ENCODE measurements around the gene FUBP1. TPM values are rescaled to one million over a fixed set of nuclear protein-coding genes. Genes with fewer than 3 reads are reported as not detected.

FUBP1 gene
- total RNA-seq, 4 donors from 2014 or later: 25.6 to 64.3 (median 47.8) TPM

GRCh38 chr1:77978293-77978968 is 441 bp downstream of the FUBP1 start:
- ATAC-seq (peak; percentile 58 to 72), DNase-seq (peak; percentile 67 to 78)
- Histone ChIP-seq H3K27ac (peak overlapping the region; percentile 91 to 97 (median 94)), H3K9me3 (no peaks in the 10 kb centered on the region), H3K36me3 (no peaks in the 10 kb centered on the region), H3K4me1 (peaks cover 52 to 54% of the 10 kb centered on the region in 2 donors), H3K4me3 (peak overlapping the region; percentile 69 to 82 (median 79)), H3K27me3 (no peaks in the 10 kb centered on the region)
- intact Hi-C loops (cut with DNase I; ENCODE audit: low total_unique reads) (loop anchor here (2.0 to 5.0 kb wide), 3 partner anchors 68 to 154 kb away; no protein-coding TSS in a partner anchor), in situ Hi-C loops (cut with MboI; ENCODE audit: low sequenced_read_pairs in 4 of 4) (loop anchor here in 2 of 4 donors (5.0 to 25.0 kb wide), 3 partner anchors 134 to 634 kb away; partner anchors contain the start of gene IFI44L (in 1 of the 2))
- peak in 1 of 2 donors; percentile 47 for TF ChIP-seq POLR2A (IDR thresholded peaks at IDR 0.05)
- no peak for TF ChIP-seq CTCF (IDR thresholded peaks at IDR 0.05 in 4 of 5, conservative IDR thresholded peaks at IDR 0.05 in 1 of 5)

- intact Hi-C loops (cut with DNase I; ENCODE audit: low total_unique reads): loop anchor here (2.0 to 5.0 kb wide), 3 partner anchors 69 to 153 kb away; no protein-coding TSS in a partner anchor
- Histone ChIP-seq H3K27ac (peak overlapping the region; percentile 91 to 97 (median 94)), H3K4me3 (peak overlapping the region; percentile 69 to 82 (median 79)), H3K4me1 (peaks cover 52 to 54% of the 10 kb centered on the region in 2 donors), H3K9me3 (no peaks in the 10 kb centered on the region), H3K27me3 (no peaks in the 10 kb centered on the region), H3K36me3 (no peaks in the 10 kb centered on the region)
- TF ChIP-seq POLR2A (IDR thresholded peaks at IDR 0.05) (no peak), CTCF (IDR thresholded peaks at IDR 0.05 in 4 of 5, conservative IDR thresholded peaks at IDR 0.05 in 1 of 5) (no peak)
- in situ Hi-C loops (cut with MboI; ENCODE audit: low sequenced_read_pairs in 4 of 4): loop anchor here in 2 of 4 donors (5.0 to 25.0 kb wide), 3 partner anchors 134 to 634 kb away; partner anchors contain the start of gene IFI44L (in 1 of the 2)
- no peak for DNase-seq
- ATAC-seq: no peak
These were observed 931 bp downstream of the FUBP1 start for GRCh38 chr1:77977989-77978292.

DNA sequence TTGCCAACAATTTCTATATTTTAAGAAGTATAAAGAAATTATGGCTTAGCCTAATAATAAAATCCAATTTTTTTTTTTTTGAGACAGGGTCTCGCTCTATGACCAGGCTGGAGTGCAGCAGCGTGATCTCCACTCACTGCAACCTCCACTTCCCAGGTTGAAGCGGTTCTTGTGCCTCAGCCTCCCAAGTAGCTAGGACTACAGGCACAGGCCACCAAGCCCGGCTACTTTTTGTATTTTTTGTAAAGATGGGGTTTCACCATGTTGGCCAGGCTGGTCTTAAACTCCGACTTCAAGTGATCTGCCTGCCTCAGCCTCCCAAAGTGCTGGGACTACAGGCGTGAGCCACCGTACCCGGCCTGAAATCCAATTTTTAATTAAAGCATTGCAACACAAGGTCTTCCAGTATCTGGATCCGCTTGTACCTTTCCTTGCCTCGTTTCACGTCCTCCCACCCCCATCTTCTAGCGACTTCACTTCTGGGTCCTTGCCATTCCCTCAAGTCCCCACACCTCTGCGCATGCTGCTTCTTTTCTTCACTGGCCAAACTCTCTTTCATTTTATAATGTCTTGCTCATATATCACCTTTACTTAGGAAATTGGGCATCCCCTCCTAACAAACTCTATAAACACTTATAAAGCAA is 2.3 kb downstream of the FUBP1 start:
- intact Hi-C loops (cut with DNase I; ENCODE audit: low total_unique reads): loop anchor here (5.0 kb wide), 1 partner anchor 74 kb away; no protein-coding TSS in a partner anchor
- in situ Hi-C loops (cut with MboI; ENCODE audit: low sequenced_read_pairs in 4 of 4): loop anchor here in 2 of 4 donors (5.0 to 25.0 kb wide), 3 partner anchors 136 to 636 kb away; partner anchors contain the start of gene IFI44L (in 1 of the 2)
- ATAC-seq (no peak), DNase-seq (no peak)
- Histone ChIP-seq H3K27me3 (no peaks in the 10 kb centered on the region), H3K4me3 (peak overlapping the region; percentile 69 to 82 (median 79)), H3K4me1 (peaks cover 53 to 57% of the 10 kb centered on the region in 2 donors), H3K9me3 (no peaks in the 10 kb centered on the region), H3K36me3 (no peaks in the 10 kb centered on the region), H3K27ac (peak overlapping the region; percentile 91 to 97 (median 94))
- no peak for TF ChIP-seq POLR2A (IDR thresholded peaks at IDR 0.05)
- no peak for TF ChIP-seq CTCF (IDR thresholded peaks at IDR 0.05 in 4 of 5, conservative IDR thresholded peaks at IDR 0.05 in 1 of 5)

DNA sequence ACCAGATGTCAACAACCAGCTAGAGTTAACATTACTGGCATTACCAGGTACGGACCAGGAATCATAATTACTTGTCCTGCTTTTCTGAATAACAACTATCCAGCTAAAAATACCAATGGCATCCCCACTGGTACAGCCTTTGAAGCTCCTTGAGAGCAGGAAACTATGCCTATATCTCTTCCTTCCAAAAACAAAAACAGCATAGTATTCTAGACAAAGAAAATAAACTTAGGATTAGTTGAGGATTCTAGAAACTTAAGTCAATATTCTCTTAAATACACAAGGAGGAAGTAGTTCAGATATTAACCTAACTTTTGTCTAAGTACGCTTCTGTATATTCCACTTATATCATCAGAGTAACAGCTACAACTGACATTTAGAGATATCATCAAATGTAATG is 3.0 kb downstream of the FUBP1 start:
- Histone ChIP-seq H3K27me3 (no peaks in the 10 kb centered on the region), H3K4me3 (peak overlapping the region; percentile 0 to 82 (median 79)), H3K9me3 (no peaks in the 10 kb centered on the region), H3K36me3 (no peaks in the 10 kb centered on the region), H3K4me1 (peaks cover 51 to 57% of the 10 kb centered on the region in 2 donors), H3K27ac (peak overlapping the region; percentile 91 to 97 (median 94))
- no peak for TF ChIP-seq POLR2A (IDR thresholded peaks at IDR 0.05)
- no peak for TF ChIP-seq CTCF (IDR thresholded peaks at IDR 0.05 in 4 of 5, conservative IDR thresholded peaks at IDR 0.05 in 1 of 5)
- intact Hi-C loops (cut with DNase I; ENCODE audit: low total_unique reads): loop anchor here (5.0 kb wide), 1 partner anchor 74 kb away; no protein-coding TSS in a partner anchor
- in situ Hi-C loops (cut with MboI; ENCODE audit: low sequenced_read_pairs in 4 of 4): loop anchor here in 2 of 4 donors (5.0 to 25.0 kb wide), 3 partner anchors 136 to 636 kb away; partner anchors contain the start of gene IFI44L (in 1 of the 2)
- no peak for ATAC-seq
- no peak for DNase-seq
